NB4 (cell line): ENCODE data around the gene CWC27.

ENCODE experiments used
- POLR2A ChIP-seq: IDR thresholded peaks from 2 replicates; pipeline ENCODE4 v1.6.1; 2011; ENCODE audit warnings: mild to moderate bottlenecking; ENCODE audit not compliant: insufficient read length; ENCODE audit errors: extremely low read depth
- TF ChIP-seq, protein P1 (sequence below): IDR thresholded peaks from one replicate; pipeline ENCODE4 v1.5.1; 2012; ENCODE audit warnings: low read depth, low read length
- TF ChIP-seq, protein P2 (sequence below): IDR thresholded peaks from 2 replicates; pipeline ENCODE4 v1.6.1; 2011; ENCODE audit warnings: low read depth, low read length

DNA sequence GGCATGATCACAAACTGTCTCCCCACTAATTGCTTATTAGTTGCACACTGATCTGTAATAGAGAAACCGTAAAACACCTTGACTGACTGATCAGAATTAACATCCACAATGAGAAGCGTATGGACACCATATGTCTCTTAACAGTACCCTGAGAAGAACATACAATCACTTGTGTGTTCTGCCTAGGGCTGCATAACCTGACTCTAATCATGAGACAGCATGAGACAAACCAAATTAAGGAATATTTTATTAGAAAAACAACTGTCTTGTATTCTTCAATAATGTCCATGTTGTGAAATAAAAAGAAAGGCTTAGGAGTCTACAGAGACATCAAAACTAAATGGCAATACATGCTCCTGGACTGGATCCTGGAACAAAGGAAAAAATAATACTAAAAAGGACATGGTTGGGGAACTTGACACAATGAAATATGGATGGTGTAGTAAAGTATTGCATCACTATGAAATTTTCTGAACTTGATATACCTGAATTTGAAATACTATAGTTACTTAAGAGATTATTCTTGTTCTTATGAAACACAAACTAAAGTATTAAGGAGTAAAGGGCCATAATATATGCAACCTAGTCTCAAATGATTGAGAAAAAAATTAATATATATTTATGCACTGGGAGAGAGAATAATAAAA, 162.1 kb downstream of the CWC27 start:
- TF ChIP-seq, protein P1, sequence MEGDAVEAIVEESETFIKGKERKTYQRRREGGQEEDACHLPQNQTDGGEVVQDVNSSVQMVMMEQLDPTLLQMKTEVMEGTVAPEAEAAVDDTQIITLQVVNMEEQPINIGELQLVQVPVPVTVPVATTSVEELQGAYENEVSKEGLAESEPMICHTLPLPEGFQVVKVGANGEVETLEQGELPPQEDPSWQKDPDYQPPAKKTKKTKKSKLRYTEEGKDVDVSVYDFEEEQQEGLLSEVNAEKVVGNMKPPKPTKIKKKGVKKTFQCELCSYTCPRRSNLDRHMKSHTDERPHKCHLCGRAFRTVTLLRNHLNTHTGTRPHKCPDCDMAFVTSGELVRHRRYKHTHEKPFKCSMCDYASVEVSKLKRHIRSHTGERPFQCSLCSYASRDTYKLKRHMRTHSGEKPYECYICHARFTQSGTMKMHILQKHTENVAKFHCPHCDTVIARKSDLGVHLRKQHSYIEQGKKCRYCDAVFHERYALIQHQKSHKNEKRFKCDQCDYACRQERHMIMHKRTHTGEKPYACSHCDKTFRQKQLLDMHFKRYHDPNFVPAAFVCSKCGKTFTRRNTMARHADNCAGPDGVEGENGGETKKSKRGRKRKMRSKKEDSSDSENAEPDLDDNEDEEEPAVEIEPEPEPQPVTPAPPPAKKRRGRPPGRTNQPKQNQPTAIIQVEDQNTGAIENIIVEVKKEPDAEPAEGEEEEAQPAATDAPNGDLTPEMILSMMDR, result no peak
- no peak for TF ChIP-seq POLR2A
- TF ChIP-seq, protein P2, sequence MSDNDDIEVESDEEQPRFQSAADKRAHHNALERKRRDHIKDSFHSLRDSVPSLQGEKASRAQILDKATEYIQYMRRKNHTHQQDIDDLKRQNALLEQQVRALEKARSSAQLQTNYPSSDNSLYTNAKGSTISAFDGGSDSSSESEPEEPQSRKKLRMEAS, result no peak
